ENCODE data around the gene SH3GLB1. TPM values are rescaled to one million over a fixed set of nuclear protein-coding genes. Genes with fewer than 3 reads are reported as not detected.

Gene SH3GLB1
- total RNA-seq, 1 donor from 2014 or later: 63.8 TPM

- TF ChIP-seq CTCF (IDR thresholded peaks at IDR 0.05): no peak
- Mint-ChIP-seq H3K4me3 (peak overlapping the region; percentile 55), H3K9me3 (no peaks in the 10 kb centered on the region), H3K4me1 (peaks cover 19% of the 10 kb centered on the region), H3K27me3 (no peaks in the 10 kb centered on the region), H3K36me3 (ENCODE audit: low read depth) (no peaks in the 10 kb centered on the region), H3K27ac (peak overlapping the region; percentile 69)
- intact Hi-C loops (cut with micrococcal nuclease): no loop called here
- DNase-seq (no peak), ATAC-seq (ENCODE audit: low read depth) (peak; percentile 91)
- ChIA-PET POLR2A (interaction anchor here (1.0 kb wide), 1 partner anchor 70 kb away, joined by 4 read pairs; the partner anchor contains the start of gene SH3GLB1), CTCF (no interaction called here)
Measured at GRCh38 chr1:86774305-86775295, 70.2 kb downstream of the SH3GLB1 start.

GRCh38 chr1:86775395-86775794 is 71.0 kb downstream of the SH3GLB1 start:
- POLR2A ChIA-PET: no interaction called here
- H3K27ac Mint-ChIP-seq: no peak overlapping the region
- no peak for TF ChIP-seq CTCF (IDR thresholded peaks at IDR 0.05)

GRCh38 chr1:86776108-86776507 is 71.7 kb downstream of the SH3GLB1 start:
- DNase-seq: no peak
- TF ChIP-seq CTCF (IDR thresholded peaks at IDR 0.05): no peak
- H3K4me3 Mint-ChIP-seq: no peak overlapping the region
- H3K27ac Mint-ChIP-seq: no peak overlapping the region
- H3K9me3 Mint-ChIP-seq: no peaks in the 10 kb centered on the region
- H3K4me1 Mint-ChIP-seq: peaks cover 19% of the 10 kb centered on the region
- H3K36me3 Mint-ChIP-seq (ENCODE audit: low read depth): no peaks in the 10 kb centered on the region
- ChIA-PET POLR2A (no interaction called here), CTCF (no interaction called here)
- no peak for ATAC-seq (ENCODE audit: low read depth)
- intact Hi-C loops (cut with micrococcal nuclease): no loop called here
- no peaks in the 10 kb centered on the region for H3K27me3 Mint-ChIP-seq

More at GRCh38 chr1:86775395-86775794, 71.0 kb downstream of the SH3GLB1 start:
- no peaks in the 10 kb centered on the region for H3K9me3 Mint-ChIP-seq
- H3K36me3 Mint-ChIP-seq (ENCODE audit: low read depth): no peaks in the 10 kb centered on the region
- H3K27me3 Mint-ChIP-seq: no peaks in the 10 kb centered on the region
- ATAC-seq (ENCODE audit: low read depth) (no peak), DNase-seq (no peak)
- no peak overlapping the region for H3K4me3 Mint-ChIP-seq
- CTCF ChIA-PET: no interaction called here
- intact Hi-C loops (cut with micrococcal nuclease): no loop called here
- peaks cover 19% of the 10 kb centered on the region for H3K4me1 Mint-ChIP-seq

GRCh38 chr1:86778569-86779239 is 74.3 kb downstream of the SH3GLB1 start:
- POLR2A ChIA-PET: no interaction called here
- H3K9me3 Mint-ChIP-seq: peaks cover 5% of the 10 kb centered on the region
- no peak for ATAC-seq (ENCODE audit: low read depth)
- H3K4me1 Mint-ChIP-seq: peaks cover 12% of the 10 kb centered on the region
- intact Hi-C loops (cut with micrococcal nuclease): no loop called here
- DNase-seq: no peak
- H3K36me3 Mint-ChIP-seq (ENCODE audit: low read depth): no peaks in the 10 kb centered on the region
- no peak for TF ChIP-seq CTCF (IDR thresholded peaks at IDR 0.05)
- H3K27ac Mint-ChIP-seq: no peak overlapping the region
- no peak overlapping the region for H3K4me3 Mint-ChIP-seq
- CTCF ChIA-PET: no interaction called here
- H3K27me3 Mint-ChIP-seq: no peaks in the 10 kb centered on the region

Measured in activated B cell treated with CpG ODN at 0.5 μM for 24 hours (primary cell).